HG02610 (cell line): ENCODE data around the gene CD226.
A peak's percentile ranks its signal among the peaks of the same experiment; 100 is the strongest.
"Not testable (repeated sequence)": the region's sequence is repeated elsewhere in the genome, so short reads cannot be mapped to it uniquely, and the experiment has no call there.

Source experiments
- ATAC-seq: cut with Tn5 transposase; IDR thresholded peaks from one replicate; pipeline ENCODE4 v1.9.1; 2021; ENCODE audit warnings: mild to moderate bottlenecking, moderate library complexity; ENCODE audit not compliant: unreplicated experiment

Gene CD226

GRCh38 chr18:69916412-69916811 lies 31.3 kb downstream of the CD226 start:
- no peak for ATAC-seq

GRCh38 chr18:69908838-69909237 lies 38.8 kb downstream of the CD226 start:
- ATAC-seq, result no peak

- ATAC-seq, result no peak
Observed at GRCh38 chr18:69906765-69907164, 40.9 kb downstream of the CD226 start.

DNA sequence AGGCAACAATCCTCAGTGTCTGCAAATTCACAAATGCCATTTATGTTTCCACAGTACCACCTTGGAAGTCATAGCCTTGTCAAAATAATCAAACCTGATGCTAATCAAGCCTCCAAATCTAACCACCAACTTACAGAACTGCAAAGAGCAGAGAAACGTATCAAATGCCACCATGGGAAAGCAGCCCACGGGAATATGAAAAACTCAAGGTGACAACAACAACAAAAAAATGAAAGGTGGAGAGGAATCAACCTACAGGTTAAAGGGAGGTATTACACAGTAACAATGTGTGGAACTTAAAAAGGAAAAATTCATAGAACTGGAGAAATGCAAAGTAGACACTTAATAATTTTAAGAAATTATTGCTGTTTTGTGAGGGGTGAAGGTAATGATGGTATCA lies 46.7 kb downstream of the CD226 start:
- no peak for ATAC-seq

- ATAC-seq, result not testable (repeated sequence)
Observed at GRCh38 chr18:69899154-69899923, 48.3 kb downstream of the CD226 start.

DNA sequence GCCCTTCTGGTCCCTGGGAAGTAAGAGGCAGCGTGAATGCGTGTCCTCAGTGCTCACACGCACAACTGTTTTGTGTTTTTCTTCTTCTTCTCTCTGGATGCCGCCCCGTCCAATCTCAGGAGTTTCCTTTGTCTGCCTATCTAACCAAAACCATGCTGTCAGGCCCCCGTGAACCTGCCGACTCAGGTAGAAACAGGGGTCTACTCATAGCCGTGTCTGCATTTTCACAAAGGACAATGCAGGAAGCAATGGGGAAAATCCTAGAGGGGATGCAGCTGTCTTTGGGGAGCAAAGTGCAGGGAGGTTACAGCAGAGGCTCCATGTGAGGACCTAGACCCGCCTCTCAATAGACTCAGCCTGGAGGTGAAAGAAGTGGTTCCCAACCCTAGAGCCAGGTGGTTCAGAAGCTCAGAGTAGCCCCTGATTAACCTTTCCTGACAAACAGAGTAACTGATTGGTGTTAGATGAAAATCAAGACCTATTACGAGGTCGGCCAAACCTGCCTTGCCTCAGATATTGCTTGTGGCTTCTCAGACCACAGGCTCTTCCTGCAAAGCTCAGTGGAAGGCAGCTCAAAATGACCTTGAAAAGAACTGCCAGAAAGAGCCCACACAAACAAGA lies 49.3 kb downstream of the CD226 start:
- ATAC-seq, result peak; percentile 17

DNA sequence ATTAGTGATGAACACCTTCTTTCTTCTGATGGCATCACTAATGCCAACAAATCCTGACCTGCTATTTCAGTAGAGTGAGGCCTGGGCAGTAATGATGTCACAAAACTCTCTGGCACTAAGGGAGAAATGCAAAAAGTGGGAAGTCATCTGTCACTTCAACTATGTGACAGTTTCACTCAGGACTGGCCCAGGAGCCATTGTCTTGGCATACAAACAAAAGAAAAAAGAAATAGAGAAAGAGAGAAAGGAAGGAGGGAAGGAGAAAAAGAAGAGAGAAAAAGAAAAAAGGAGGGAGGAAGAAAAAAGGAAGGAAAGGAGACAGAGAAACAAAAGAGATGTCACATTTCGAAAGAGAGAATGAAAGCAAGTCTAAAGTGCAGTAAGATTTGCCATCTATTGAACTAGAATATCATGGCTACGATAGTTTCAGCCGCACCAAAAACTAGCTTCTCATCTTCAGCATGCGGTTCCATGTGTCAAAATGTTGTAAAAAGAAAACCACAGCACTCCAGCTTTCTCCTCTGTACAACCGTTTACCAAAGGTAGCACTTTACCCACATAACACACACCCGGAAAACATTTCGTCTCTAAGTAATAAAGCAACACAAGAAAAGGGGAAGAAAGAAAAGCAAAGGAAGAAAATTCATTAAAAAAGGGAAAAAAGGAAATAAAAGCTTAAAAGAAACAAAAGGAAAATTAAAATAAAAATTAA lies 50.1 kb downstream of the CD226 start:
- ATAC-seq, result peak; percentile 58

GRCh38 chr18:69895066-69896047 lies 52.3 kb downstream of the CD226 start:
- ATAC-seq, result no peak

DNA sequence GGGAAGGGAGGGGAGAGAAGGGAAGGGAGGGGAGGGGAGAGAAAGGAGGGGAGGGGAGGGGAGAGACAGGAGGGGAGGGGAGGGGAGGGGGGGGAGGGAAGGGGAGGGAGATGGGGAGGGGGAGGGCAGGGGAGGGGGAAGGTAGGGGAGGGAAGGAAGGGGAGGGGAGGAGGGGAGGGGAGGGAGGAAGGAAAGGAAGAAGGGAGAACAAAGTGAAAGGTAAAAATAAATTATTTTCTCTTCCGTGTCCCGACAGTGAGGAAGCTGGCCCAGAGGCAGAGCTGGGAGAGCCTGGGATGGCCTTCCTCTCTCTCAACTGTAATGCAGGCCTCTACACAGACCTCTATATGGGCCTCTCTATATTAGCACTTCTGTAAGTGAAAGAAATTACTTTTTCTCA lies 53.2 kb downstream of the CD226 start:
- no peak for ATAC-seq

DNA sequence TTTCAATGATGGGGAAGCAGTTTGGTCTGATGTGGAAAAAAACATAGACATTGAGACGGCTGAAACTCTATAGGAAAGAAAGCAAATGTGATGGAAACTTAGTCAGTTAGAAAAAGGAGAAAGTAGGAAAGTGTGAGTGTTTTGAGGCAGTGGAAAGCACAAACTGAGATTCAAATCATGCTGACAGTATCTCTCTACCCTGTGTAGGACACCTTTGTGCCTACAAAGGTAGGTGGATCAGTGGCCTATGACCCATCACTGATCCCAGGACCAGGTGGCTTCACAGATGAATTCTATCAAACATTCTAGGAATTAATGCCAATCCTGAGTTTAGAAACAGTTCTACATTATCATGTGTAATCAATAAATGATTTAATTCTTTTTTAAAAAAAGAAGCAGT lies 57.1 kb downstream of the CD226 start:
- no peak for ATAC-seq

GRCh38 chr18:69889009-69889408 lies 58.7 kb downstream of the CD226 start:
- no peak for ATAC-seq

DNA sequence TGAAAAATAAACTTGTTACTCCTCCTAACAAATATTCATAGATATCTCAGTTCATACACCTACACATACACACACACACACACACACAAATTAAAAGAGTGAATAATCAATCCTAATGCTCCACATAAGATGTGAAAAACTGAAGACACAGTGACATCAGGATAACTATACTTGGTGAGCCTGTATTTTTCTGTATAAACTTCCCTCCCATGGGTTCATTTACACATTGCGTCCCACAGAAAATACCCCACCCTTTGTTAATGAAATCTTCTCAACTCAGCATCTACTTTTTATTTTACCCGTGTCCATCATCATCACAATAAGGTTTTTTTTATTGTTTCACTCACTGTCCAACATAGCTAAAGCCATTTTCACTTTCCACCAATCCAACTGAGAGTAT lies 60.4 kb downstream of the CD226 start:
- ATAC-seq, result no peak

- peak; percentile 47 for ATAC-seq
Observed at GRCh38 chr18:69885841-69886531, 61.7 kb downstream of the CD226 start.

DNA sequence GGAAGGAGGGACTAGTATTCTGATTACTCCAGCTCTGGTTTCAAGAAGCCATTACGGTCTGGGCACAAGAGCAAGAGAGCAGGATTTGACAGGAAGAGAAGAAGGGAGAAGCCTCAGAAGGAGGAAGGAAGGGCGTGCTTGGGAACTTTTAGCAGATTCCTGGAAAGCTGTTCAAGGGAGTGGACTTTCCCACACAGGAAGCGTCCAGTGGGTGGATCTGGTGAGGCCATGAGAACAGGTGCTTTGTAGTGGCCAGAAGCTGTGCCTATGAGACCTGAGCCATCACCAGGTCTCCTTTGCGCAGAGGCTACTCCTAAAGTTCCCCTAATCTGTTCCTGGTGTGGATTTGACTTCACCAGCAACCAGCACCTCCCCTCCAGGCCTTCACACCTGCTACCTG lies 62.3 kb downstream of the CD226 start:
- no peak for ATAC-seq

GRCh38 chr18:69883781-69884180 lies 63.9 kb downstream of the CD226 start:
- ATAC-seq, result no peak

DNA sequence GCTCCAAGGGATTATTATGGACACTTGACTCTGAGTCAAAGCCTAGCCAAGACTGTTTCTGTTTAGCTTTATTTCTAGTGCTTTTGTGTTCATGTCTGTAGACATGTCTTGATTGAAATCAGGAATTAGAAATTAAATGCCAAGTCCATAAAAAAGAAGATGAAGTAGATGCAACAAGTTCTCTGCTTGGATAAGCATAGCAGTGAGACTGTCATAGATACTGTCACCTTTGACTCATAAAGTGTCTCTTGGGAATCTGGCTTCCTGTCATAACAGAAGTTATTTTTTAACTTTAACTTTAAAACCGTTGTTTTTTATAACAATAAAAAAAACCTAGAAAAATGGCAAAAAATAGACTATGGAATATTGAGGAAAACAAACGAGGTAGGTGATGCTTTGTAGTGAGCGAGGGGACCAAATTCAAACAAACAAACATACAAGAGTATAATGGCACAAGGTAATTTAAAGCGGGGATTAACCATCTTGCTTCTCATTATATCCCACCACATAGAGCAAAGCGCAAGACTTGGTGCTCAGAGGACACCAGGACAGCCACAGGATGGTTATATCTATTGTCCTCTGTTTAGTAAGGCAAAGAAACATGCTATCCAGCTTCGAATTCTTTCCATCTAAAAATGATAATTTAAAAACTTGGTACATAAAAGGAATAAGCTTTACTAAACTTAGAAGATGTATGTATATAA lies 64.6 kb downstream of the CD226 start:
- ATAC-seq, result peak; percentile 80

GRCh38 chr18:69880083-69880482 lies 67.6 kb downstream of the CD226 start:
- ATAC-seq, result no peak

- ATAC-seq, result not testable (repeated sequence)
Observed at GRCh38 chr18:69879051-69879450, 68.6 kb downstream of the CD226 start.

DNA sequence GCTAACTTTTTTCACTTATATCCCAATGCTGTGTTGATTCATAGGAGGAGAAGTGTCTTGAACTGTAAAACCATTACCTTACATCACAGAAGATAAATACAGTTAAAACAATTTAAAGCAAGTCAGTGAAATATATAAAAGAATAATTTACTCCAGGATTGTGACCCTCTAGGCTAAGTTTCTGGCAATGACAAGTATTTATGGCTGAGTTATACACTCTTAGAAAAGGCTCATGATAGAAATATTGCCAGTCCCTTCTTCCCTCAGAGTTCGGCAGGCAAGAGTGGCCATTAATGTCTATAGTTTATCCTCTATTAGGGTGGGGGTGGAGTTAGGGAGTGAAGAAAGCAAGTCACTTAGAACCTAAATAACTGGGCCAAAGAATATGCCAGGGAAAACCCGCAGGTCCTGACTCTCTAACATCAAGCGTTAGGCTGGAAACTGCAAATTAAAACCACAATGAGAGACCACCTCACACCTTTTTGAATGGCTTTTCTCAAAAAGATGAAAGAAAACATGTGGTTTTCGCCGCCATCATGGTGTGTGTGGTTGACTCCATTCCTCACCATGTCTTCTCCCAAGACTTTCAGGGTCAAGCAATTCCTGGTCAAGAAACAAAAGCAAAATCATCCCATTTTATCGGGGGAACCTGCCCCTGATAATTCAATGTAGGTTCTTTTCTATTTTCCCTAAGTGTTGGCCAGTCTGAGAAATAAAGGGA lies 69.3 kb downstream of the CD226 start:
- ATAC-seq, result no peak
